ENCODE measurements around the gene TRIM6. TPM values are rescaled to one million over a fixed set of nuclear protein-coding genes. Genes with fewer than 3 reads are reported as not detected.

TRIM6 gene
- total and polyA plus RNA-seq, 2 donors (not counting 3 experiments of a cell fraction or from before 2014, with no cell fraction given), result 3.9 to 5.6 TPM

DNA sequence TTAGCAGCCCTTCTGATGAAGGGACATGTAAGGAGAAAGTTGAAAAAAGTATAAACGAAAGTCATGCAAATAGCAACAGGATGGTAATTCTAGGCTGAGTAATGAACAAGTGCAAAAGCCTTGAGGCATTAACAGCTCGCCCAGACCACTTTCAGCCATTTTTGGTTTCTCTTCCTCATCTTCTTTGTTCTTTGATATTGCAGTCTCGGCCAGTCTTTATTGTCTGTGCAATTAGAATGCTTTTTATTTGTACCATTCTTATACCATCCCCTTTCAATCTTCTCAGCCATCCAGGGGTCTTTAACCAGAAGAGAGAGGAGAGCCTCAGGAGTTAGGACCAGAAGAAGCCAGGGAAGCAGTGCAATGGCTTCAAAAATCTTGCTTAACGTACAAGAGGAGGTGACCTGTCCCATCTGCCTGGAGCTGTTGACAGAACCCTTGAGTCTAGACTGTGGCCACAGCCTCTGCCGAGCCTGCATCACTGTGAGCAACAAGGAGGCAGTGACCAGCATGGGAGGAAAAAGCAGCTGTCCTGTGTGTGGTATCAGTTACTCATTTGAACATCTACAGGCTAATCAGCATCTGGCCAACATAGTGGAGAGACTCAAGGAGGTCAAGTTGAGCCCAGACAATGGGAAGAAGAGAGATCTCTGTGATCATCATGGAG, 35.7 kb downstream of the TRIM6 start:
- Histone ChIP-seq H3K4me2 (ENCODE audit: insufficient read depth, low read length) (no peak overlapping the region), H3K9me3 (replicated peaks; ENCODE audit: control insufficient read depth, insufficient read depth, low read length) (no peaks in the 10 kb centered on the region), H3K4me3 (replicated peaks in 1 of 3; ENCODE audit: insufficient read depth in 1 of 3, low read depth in 1 of 3, low read length in 3 of 3) (no peak overlapping the region), H3K9me1 (replicated peaks; ENCODE audit: control insufficient read depth, extremely low read depth, insufficient read depth, low read length) (no peaks in the 10 kb centered on the region), H3K4me1 (ENCODE audit: control insufficient read depth, extremely low read depth, insufficient read depth, low read length) (no peaks in the 10 kb centered on the region), H3K9ac (replicated peaks; ENCODE audit: extremely low read depth, insufficient read depth, low read length) (no peak overlapping the region), H3K27me3 (ENCODE audit: control insufficient read depth in 2 of 2, insufficient read depth in 2 of 2, low read length in 2 of 2) (no peaks in the 10 kb centered on the region), H3K79me2 (ENCODE audit: control insufficient read depth, insufficient read depth, low read length) (no peaks in the 10 kb centered on the region), H2AFZ (ENCODE audit: low read depth, low read length) (no peak overlapping the region), H4K20me1 (replicated peaks; ENCODE audit: control insufficient read depth, extremely low read depth, insufficient read depth, low read length) (no peaks in the 10 kb centered on the region), H3K27ac (ENCODE audit: insufficient read depth, low read depth, low read length) (no peak overlapping the region), H3K36me3 (ENCODE audit: control insufficient read depth in 2 of 2, extremely low read depth in 1 of 2, insufficient read depth in 2 of 2, low read length in 2 of 2) (no peaks in the 10 kb centered on the region)
- DNase-seq (ENCODE audit: low read depth, low spot score), result no peak
- intact Hi-C loops (cut with micrococcal nuclease), result no loop called here
- ChIA-PET CTCF (no interaction called here), POLR2A (no interaction called here)
- BruUV-seq (replicated peaks), result no TSS peak
- FAIRE-seq, result no peak
- dilution Hi-C loops (cut with MboI; ENCODE audit: extremely low pct_ligation_motif_present, low sequenced_read_pairs), result no loop called here
- no peak for TF ChIP-seq POLR2AphosphoS5 (IDR thresholded peaks at IDR 0.05; ENCODE audit: insufficient read depth, low read depth, low read length)
- TF ChIP-seq, protein P1, sequence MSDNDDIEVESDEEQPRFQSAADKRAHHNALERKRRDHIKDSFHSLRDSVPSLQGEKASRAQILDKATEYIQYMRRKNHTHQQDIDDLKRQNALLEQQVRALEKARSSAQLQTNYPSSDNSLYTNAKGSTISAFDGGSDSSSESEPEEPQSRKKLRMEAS (IDR thresholded peaks at IDR 0.05; ENCODE audit: insufficient read depth, insufficient read length), result no peak
- no peak for TF ChIP-seq GATA2 (IDR thresholded peaks at IDR 0.05; ENCODE audit: insufficient read depth, insufficient read length, low read depth, low read length)
- no peak for TF ChIP-seq MYC (IDR thresholded peaks at IDR 0.05; ENCODE audit: low read depth, low read length)

DNA sequence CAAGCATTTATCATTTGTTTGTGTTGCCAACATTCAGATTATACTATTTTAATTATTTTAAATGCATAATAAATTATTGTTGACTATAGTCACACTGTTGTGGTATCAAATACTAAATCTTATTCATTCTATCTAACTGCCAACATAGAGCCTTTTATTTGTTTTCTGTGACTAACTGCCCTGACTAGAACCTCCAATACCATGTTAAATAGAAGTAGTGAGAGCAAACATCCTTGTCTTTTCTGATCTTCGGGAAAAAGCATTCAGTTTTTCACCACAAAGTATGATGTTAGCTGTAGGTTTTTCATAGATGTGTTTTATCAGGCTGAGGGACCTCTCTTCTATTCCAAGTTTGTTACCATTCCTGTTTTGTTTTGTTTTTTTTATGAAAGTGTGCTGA, 43.5 kb downstream of the TRIM6 start:
- Histone ChIP-seq H3K79me2 (ENCODE audit: control insufficient read depth, insufficient read depth, low read length) (no peaks in the 10 kb centered on the region), H4K20me1 (replicated peaks; ENCODE audit: control insufficient read depth, extremely low read depth, insufficient read depth, low read length) (no peaks in the 10 kb centered on the region), H3K9me1 (replicated peaks; ENCODE audit: control insufficient read depth, extremely low read depth, insufficient read depth, low read length) (no peaks in the 10 kb centered on the region), H3K9ac (replicated peaks; ENCODE audit: extremely low read depth, insufficient read depth, low read length) (no peak overlapping the region), H2AFZ (ENCODE audit: low read depth, low read length) (no peak overlapping the region), H3K9me3 (replicated peaks; ENCODE audit: control insufficient read depth, insufficient read depth, low read length) (no peaks in the 10 kb centered on the region), H3K4me3 (replicated peaks in 1 of 3; ENCODE audit: insufficient read depth in 1 of 3, low read depth in 1 of 3, low read length in 3 of 3) (no peak overlapping the region), H3K27me3 (ENCODE audit: control insufficient read depth in 2 of 2, insufficient read depth in 2 of 2, low read length in 2 of 2) (no peaks in the 10 kb centered on the region), H3K4me2 (ENCODE audit: insufficient read depth, low read length) (no peak overlapping the region), H3K36me3 (ENCODE audit: control insufficient read depth in 2 of 2, extremely low read depth in 1 of 2, insufficient read depth in 2 of 2, low read length in 2 of 2) (no peaks in the 10 kb centered on the region), H3K27ac (ENCODE audit: insufficient read depth, low read depth, low read length) (no peak overlapping the region), H3K4me1 (ENCODE audit: control insufficient read depth, extremely low read depth, insufficient read depth, low read length) (no peaks in the 10 kb centered on the region)
- ChIA-PET CTCF (no interaction called here), POLR2A (no interaction called here)
- no peak for FAIRE-seq
- TF ChIP-seq, protein P2, sequence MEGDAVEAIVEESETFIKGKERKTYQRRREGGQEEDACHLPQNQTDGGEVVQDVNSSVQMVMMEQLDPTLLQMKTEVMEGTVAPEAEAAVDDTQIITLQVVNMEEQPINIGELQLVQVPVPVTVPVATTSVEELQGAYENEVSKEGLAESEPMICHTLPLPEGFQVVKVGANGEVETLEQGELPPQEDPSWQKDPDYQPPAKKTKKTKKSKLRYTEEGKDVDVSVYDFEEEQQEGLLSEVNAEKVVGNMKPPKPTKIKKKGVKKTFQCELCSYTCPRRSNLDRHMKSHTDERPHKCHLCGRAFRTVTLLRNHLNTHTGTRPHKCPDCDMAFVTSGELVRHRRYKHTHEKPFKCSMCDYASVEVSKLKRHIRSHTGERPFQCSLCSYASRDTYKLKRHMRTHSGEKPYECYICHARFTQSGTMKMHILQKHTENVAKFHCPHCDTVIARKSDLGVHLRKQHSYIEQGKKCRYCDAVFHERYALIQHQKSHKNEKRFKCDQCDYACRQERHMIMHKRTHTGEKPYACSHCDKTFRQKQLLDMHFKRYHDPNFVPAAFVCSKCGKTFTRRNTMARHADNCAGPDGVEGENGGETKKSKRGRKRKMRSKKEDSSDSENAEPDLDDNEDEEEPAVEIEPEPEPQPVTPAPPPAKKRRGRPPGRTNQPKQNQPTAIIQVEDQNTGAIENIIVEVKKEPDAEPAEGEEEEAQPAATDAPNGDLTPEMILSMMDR (IDR thresholded peaks at IDR 0.05; ENCODE audit: extremely low read depth in 1 of 2, insufficient read depth in 1 of 2, low read depth in 1 of 2, low read length in 2 of 2), result no peak
- TF ChIP-seq, protein P1 (IDR thresholded peaks at IDR 0.05; ENCODE audit: insufficient read depth, insufficient read length), result no peak
- TF ChIP-seq JUN (IDR thresholded peaks at IDR 0.05; ENCODE audit: borderline replicate concordance, insufficient read depth, insufficient read length, low read depth), result no peak
- no peak for TF ChIP-seq MYC (IDR thresholded peaks at IDR 0.05; ENCODE audit: low read depth, low read length)
- no peak for TF ChIP-seq POLR2A (IDR thresholded peaks at IDR 0.05; ENCODE audit: low read depth, low read length)
- no peak for TF ChIP-seq POLR2AphosphoS5 (IDR thresholded peaks at IDR 0.05; ENCODE audit: insufficient read depth, low read depth, low read length)
- TF ChIP-seq EZH2 (IDR thresholded peaks at IDR 0.05; ENCODE audit: borderline replicate concordance, low read depth, low read length, severe bottlenecking), result no peak
- no peak for TF ChIP-seq FOS (IDR thresholded peaks at IDR 0.05; ENCODE audit: borderline replicate concordance, insufficient read depth, low read length)
- TF ChIP-seq GATA2 (IDR thresholded peaks at IDR 0.05; ENCODE audit: insufficient read depth, insufficient read length, low read depth, low read length), result no peak
- dilution Hi-C loops (cut with MboI; ENCODE audit: extremely low pct_ligation_motif_present, low sequenced_read_pairs), result no loop called here
- DNase-seq (ENCODE audit: low read depth, low spot score), result no peak
- intact Hi-C loops (cut with micrococcal nuclease), result no loop called here
- no TSS peak for BruUV-seq (replicated peaks)

Data from endothelial cell of umbilical vein (primary cell).